OCI-LY3 (cell line): ENCODE results near the gene GSTT2.

ENCODE experiments used
- H2AFZ ChIP-seq: fragments of 200-600, 300-600 bp; shearing (Covaris generic); 2 replicates; pipeline ENCODE4 v1.6.0; 2014; ENCODE audit warnings: antibody characterized with exemption, low read depth, low read length
- H3K27ac ChIP-seq: fragments of 200-600, 300-600 bp; sonication (generic); 2 replicates; pipeline ENCODE4 v1.5.1; 2014; ENCODE audit warnings: mild to moderate bottlenecking, low read length, moderate library complexity, mixed read lengths
- H3K27me3 ChIP-seq: fragments of 200-600, 300-600 bp; sonication (generic); 2 replicates; pipeline ENCODE4 v1.6.1; 2014; ENCODE audit warnings: low read depth, low read length, mixed read lengths
- H3K36me3 ChIP-seq: fragments of 200-600, 300-600 bp; sonication (generic); replicated peaks from 2 replicates; pipeline ENCODE3; 2014; ENCODE audit warnings: low read depth, low read length, mixed read lengths
- H3K4me1 ChIP-seq: fragments of 300-600, 200-600 bp; sonication (generic); 2 replicates; pipeline ENCODE4 v1.6.1; 2014; ENCODE audit warnings: low read length, mixed read lengths
- H3K4me2 ChIP-seq: fragments of 200-600, 300-600 bp; sonication (generic); 2 replicates; pipeline ENCODE4 v1.6.1; 2014; ENCODE audit warnings: low read length, mixed read lengths
- H3K4me3 ChIP-seq: fragments of 300-600, 200-600 bp; sonication (generic); 2 replicates; pipeline ENCODE4 v1.5.1; 2014; ENCODE audit warnings: antibody characterized with exemption, mild to moderate bottlenecking, low read length, moderate library complexity
- H3K79me2 ChIP-seq: fragments of 300-600, 200-600 bp; shearing (Covaris generic); 2 replicates; pipeline ENCODE4 v1.6.1; 2014; ENCODE audit warnings: mild to moderate bottlenecking, low read length, mixed read lengths
- H3K9ac ChIP-seq: fragments of 300-600, 200-600 bp; shearing (Covaris generic); 2 replicates; pipeline ENCODE4 v1.6.0; 2014; ENCODE audit warnings: mild to moderate bottlenecking, low read length, moderate library complexity
- H3K9me3 ChIP-seq: fragments of 200-600, 300-600 bp; shearing (Covaris generic); 2 replicates; pipeline ENCODE4 v1.6.1; 2014; ENCODE audit warnings: low read length, mixed read lengths; ENCODE audit not compliant: insufficient read depth
- H4K20me1 ChIP-seq: fragments of 200-600, 300-600 bp; sonication (generic); 2 replicates; pipeline ENCODE4 v1.6.1; 2016; ENCODE audit warnings: low read length, mixed read lengths; ENCODE audit not compliant: insufficient read depth
- CTCF ChIP-seq: fragments of 200-600, 300-600 bp; sonication (generic); IDR thresholded peaks from 2 replicates; pipeline ENCODE4 v1.5.1; 2014; ENCODE audit warnings: antibody characterized with exemption, low read length, low read depth
- EZH2phosphoT487 ChIP-seq: fragments of 200-600 bp; shearing (Covaris generic); IDR thresholded peaks from 2 replicates; pipeline ENCODE4 v1.6.1; 2018; ENCODE audit warnings: antibody characterized with exemption, mixed run types, low read depth

Gene GSTT2

DNA sequence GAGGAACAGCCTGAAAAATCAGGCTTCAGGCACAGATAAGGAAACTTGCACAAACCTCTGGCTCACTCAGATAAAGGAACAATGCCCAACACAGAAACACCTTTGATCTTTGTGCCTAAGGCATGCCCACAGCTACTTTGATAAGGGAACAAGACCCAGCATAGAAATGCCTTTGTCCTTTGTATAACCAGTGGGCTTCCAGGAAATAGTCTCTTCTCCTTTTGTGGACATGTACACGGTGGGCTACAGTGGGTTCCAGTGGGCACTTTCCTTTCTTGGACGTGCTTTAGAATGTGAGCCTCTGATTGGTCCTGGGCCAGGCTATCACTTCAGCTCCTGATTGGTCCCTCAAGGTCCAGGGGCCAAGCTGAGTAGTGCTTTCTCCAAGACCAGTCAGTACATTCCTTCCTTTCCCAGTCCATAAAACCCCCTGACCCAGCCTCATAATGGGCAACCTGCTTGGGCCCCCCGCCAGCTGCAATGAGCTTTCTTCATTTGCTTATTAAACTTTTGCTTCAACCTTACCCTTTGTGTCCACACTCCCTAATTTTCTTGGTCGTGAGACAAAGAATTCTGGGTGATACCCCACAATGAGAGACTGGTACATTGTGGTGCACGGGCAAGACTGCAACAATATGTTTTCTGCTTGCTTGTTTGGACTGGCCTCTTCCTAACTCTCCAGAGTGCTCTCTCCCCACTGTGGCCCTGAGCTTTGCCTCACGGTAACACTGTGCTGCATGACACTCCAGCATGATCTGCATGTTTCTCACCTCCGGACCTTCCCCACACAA lies 29.5 kb downstream of the GSTT2 start:
- Histone ChIP-seq H3K27ac (no peak overlapping the region), H3K36me3 (no peaks in the 10 kb centered on the region), H3K79me2 (peaks cover 32% of the 10 kb centered on the region), H3K4me3 (no peak overlapping the region), H3K4me2 (no peak overlapping the region), H2AFZ (no peak overlapping the region), H4K20me1 (peaks cover 7% of the 10 kb centered on the region; the same call in 1 of the 2 replicates), H3K27me3 (no peaks in the 10 kb centered on the region), H3K9ac (no peak overlapping the region), H3K4me1 (peaks cover 11% of the 10 kb centered on the region), H3K9me3 (no peaks in the 10 kb centered on the region)
- TF ChIP-seq EZH2phosphoT487 (no peak), CTCF (no peak)

DNA sequence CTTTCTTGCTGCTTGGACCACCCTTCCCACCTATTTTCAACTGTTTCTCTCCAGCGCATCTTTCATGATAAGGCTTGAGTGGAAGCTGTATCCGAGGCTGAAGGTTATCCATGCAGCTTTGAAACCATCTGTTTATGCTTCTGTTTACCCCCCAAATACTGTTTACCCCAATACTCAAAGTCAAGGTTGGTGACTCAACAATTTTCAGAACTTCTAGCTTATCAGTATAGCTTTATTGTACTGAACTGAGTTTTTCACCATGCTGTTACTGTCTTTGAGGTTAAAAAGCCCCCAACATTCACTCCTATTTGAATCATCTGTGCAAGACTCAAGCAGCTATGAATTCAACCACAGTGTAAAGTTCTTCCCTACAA lies 30.1 kb downstream of the GSTT2 start:
- H3K79me2 ChIP-seq = peaks cover 37% of the 10 kb centered on the region
- no peak overlapping the region for H3K27ac ChIP-seq
- H3K4me2 ChIP-seq = no peak overlapping the region
- no peak overlapping the region for H2AFZ ChIP-seq
- H3K4me1 ChIP-seq = peaks cover 11% of the 10 kb centered on the region
- no peak overlapping the region for H3K9ac ChIP-seq
- no peaks in the 10 kb centered on the region for H3K36me3 ChIP-seq
- no peak overlapping the region for H3K4me3 ChIP-seq
- H3K27me3 ChIP-seq = no peaks in the 10 kb centered on the region
- H4K20me1 ChIP-seq = peaks cover 10% of the 10 kb centered on the region; the same call in 1 of the 2 replicates
- TF ChIP-seq EZH2phosphoT487 = no peak
- no peak for TF ChIP-seq CTCF
- H3K9me3 ChIP-seq = no peaks in the 10 kb centered on the region

DNA sequence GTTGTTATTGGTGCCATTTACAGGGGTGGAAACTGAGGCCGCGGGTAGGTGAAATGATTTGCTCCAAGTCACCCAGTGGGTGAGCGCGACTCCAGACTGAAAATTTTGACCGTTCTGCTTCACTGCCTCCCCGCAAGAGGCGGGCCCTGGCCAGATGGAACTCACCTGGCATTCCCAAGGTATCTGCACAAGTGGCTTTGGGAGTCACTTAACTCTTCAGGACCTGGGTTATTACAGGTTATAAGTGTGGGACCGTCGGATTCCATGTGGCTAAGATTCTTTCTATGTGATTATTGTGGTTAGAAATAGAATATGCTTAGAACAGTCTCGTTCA lies 31.8 kb downstream of the GSTT2 start:
- H3K36me3 ChIP-seq = peaks cover 9% of the 10 kb centered on the region
- peaks cover 11% of the 10 kb centered on the region for H3K4me1 ChIP-seq
- peaks cover 50% of the 10 kb centered on the region for H3K79me2 ChIP-seq
- peak overlapping the region; percentile 47 for H3K27ac ChIP-seq
- peaks cover 10% of the 10 kb centered on the region; the same call in 1 of the 2 replicates for H4K20me1 ChIP-seq
- no peaks in the 10 kb centered on the region for H3K9me3 ChIP-seq
- peak overlapping the region; percentile 93 for H3K4me3 ChIP-seq
- H3K27me3 ChIP-seq = no peaks in the 10 kb centered on the region
- no peak for TF ChIP-seq CTCF
- no peak for TF ChIP-seq EZH2phosphoT487
- H3K4me2 ChIP-seq = peak overlapping the region; percentile 83
- H2AFZ ChIP-seq = peak overlapping the region; percentile 18; the same call in 1 of the 2 replicates
- H3K9ac ChIP-seq = peak overlapping the region; percentile 75

GRCh38 chr22:24016156-24016555 lies 36.2 kb downstream of the GSTT2 start:
- Histone ChIP-seq H2AFZ (no peak overlapping the region), H3K4me1 (peaks cover 8% of the 10 kb centered on the region), H3K79me2 (peaks cover 65% of the 10 kb centered on the region), H3K36me3 (peaks cover 14% of the 10 kb centered on the region), H3K9me3 (no peaks in the 10 kb centered on the region), H4K20me1 (peaks cover 10% of the 10 kb centered on the region; the same call in 1 of the 2 replicates), H3K27ac (no peak overlapping the region), H3K27me3 (no peaks in the 10 kb centered on the region), H3K4me2 (no peak overlapping the region), H3K4me3 (no peak overlapping the region), H3K9ac (no peak overlapping the region)
- TF ChIP-seq CTCF = no peak
- no peak for TF ChIP-seq EZH2phosphoT487
